Stimulated activated CD4-positive, alpha-beta T cell treated with anti-CD3 and anti-CD28 coated beads, TNF-alpha, amount 100 ng/mL, for 1 hour (primary cell): ENCODE measurements around the gene RARA.
A peak's percentile ranks its signal among the peaks of the same experiment; 100 is the strongest.
"Not testable (repeated sequence)": the region's sequence is repeated elsewhere in the genome, so short reads cannot be mapped to it uniquely, and the experiment has no call there.

Experiments
- DNase-seq, 3 donors: peaks; one replicate each; pipeline ENCODE4 v3.0.0-alpha.2; 2020; ENCODE audit warnings: low read depth in 3 of 3, low spot score in 1 of 3

The RARA gene

DNA sequence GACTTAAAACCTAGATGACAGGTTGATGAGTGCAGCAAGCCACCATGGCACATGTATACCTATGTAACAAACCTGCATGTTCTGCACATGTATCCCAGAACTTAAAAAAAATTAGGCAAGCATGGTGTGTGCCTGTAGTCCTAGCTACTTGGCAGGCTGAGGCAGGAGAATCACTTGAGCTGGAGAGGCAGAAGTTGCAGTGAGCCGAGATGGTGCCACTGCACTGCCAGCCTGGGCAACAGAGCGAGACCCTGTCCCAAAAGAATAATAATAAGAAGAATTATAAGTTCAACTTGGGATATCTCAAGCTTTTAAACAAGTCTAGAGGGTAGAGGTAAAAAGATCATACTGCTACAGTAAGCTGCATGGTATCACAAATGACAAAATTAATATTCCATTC is 11.5 kb upstream of the RARA start:
- DNase-seq, result no peak

DNA sequence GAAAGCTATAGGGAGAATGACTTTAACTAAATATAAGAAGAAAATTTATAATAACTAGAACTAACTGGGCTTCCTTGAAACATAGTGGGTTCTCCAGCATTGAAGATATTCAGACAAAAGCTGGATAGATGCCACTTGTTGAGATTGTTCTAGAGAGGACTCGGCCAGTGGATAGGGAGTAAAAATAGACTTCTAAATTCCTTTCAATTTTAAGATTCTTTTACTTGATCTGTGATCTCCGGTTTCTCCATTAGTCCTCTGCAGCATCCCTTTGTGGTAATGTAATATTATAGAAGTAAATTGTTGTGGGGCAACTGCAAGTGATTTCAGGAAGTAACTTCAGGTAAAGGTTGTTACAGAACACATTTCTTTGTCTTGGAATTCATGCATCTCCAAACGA is 10.3 kb upstream of the RARA start:
- no peak for DNase-seq

DNA sequence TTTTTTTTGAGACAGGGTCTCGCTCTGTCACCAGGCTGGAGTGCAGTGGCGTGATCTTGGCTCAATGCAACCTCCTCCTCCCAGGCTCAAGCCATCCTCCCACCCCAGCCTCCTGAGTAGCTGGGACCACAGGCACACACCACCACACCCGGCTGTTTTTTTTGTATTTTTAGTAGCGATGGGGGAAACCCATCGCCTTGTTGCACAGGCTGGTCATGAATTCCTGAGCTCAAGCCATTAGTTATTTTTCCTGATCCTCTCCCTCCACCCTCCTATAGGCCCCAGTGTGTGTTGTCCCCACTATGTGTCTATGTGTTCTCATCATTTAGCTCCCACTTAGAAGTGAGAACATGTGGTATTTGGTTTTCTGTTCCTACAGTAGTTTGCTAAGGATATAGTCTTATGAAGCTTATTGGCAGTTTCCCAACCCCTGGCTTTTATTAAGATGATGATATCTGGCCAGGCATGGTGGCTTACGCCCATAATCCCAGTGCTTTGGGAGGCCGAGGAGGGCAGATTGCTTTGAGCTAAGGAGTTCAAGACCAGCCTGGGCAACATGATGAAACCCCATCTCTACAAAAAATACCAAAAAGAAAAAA is 9.7 kb upstream of the RARA start:
- DNase-seq, result not testable (repeated sequence)

DNA sequence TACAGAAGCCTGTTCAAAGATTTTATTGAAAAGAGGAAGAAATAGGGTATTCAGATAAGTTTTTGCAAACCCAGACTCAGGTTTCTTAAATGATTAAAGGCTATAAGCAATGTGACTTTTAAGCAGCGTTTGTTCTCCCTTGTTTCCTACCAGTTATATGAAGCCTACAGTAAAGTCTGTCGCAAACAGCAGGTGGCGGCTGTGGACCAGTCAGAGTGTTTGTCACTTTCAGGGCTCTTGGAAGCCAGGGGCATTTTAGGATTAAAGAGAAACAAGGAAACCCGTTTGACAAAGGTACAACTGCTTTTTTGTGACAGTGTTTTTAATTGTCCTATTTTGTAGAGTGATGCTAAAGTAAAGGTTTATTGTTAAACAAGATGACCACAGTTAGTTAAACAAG is 7.7 kb upstream of the RARA start:
- DNase-seq, result no peak

DNA sequence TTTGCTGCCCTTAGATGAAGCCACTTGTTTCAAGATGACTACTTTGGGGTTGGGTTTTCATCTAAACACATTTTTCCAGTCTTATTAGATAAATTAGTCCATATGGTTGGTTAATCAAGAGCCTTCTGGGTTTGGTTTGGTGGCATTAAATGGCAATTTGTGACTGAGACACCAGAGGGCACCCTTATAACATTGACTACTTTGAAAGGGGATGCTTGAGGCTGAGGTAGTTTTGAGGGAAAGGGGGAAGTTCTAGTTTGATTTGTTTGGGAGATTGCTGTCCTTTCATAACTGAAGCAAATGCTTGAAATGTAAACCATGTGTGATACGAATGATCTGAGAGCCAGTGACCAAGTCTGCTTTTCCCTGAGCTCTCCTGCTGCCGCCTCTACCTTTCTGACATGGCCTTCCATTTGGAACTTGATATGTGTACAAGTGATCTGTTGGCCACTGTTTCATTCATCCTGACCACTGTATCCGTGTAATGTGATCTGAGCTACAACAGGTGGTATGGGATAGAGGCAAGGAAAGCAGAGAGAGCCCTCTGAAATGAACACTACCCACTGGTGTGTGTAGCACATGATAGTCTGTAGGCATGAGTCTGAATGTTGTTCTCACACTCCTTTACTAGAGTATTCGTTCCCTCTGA is 5.8 kb upstream of the RARA start:
- no peak for DNase-seq

DNA sequence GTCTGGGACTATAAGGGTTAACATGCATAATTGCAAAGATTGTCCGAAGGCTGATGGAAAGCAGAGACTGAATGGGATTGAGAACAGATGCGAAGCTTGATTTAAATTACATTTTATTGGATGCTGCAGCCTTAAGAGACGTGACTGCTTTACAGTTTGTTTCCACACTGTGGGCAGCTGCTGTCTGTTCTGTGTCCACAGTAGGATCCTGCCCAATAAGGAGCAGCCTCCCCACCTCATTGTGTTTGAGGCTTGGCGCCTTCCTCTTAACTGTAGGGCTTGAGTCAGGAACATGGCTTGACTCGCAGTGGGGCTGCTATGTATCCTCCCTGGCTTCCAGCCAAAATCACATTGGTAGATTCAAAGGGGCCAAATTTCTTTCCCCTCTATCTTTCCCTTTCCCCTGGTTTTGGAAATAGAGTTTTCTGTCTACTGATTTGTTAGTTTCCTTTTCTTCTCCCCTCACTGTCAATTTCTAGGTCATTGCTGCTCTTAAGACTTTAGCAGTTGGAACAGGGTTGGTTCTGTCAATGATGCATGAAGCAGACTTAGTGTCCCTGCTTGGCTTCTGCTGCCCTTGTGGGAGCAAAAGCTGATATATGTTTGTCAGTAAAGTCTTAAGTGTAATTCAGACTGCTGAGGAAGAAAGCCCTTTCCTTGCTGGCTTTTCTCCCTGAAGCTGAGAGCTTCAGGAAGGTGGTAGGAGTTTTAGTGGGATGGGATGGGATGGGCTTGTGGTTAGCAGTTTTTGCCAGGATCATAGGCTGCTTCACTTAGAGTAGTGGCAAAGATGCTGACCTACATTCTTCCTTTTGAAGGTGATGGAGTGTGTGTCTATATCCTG is 5.0 kb upstream of the RARA start:
- DNase-seq, result no peak

DNA sequence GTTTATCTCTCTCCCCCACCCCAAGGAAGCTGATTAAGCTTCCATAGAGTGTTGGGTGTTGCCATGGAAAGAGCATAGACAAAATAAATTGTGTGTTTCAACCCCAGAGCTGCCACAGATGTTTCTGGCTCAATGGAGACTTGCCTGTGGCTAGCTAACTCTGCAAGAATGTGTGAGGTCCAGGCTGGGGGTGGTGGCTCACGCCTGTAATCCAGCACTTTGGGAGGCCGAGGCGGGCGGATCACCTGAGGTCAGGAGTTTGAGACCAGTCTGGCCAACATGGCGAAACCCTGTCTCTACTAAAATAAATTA is 4.5 kb upstream of the RARA start:
- not testable (repeated sequence) for DNase-seq

DNA sequence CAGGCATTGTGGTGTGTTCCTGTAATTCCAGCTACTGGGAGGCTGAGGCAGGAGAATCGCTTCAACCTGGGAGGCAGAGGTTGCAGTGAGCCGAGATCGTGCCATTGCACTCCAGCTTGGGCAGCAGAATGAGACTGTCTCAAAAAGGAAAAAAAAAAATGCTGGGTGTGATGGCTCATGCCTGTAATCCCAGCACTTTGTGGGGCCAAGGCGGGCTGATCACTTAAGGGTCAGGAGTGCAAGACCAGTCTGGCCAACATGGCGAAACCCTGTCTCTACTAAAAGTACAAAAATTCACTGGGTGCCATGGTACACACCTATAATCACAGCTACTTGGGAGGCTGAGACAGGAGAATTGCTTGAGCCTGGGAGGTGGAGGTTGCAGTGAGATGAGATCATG is 4.1 kb upstream of the RARA start:
- not testable (repeated sequence) for DNase-seq

DNA sequence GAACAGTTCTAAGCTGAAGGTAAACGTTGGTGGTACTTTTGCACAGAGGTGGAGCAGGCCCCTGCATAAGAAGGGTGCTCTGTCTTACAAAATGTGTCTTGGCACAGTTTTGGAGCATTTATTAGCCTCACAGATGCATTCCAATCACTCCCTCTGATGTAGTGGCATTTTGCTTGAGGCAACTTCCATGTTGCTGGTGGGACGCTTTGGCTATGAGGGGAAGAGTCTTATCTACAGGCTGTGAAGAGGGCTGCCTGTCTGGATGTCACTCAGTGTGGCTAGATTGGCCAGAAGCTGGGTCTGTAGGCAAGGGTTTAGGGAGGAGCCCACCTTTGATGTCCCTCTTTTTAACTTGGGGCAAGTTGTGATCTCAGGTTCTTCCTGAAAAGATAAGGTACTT is 2.6 kb upstream of the RARA start:
- no peak for DNase-seq

DNA sequence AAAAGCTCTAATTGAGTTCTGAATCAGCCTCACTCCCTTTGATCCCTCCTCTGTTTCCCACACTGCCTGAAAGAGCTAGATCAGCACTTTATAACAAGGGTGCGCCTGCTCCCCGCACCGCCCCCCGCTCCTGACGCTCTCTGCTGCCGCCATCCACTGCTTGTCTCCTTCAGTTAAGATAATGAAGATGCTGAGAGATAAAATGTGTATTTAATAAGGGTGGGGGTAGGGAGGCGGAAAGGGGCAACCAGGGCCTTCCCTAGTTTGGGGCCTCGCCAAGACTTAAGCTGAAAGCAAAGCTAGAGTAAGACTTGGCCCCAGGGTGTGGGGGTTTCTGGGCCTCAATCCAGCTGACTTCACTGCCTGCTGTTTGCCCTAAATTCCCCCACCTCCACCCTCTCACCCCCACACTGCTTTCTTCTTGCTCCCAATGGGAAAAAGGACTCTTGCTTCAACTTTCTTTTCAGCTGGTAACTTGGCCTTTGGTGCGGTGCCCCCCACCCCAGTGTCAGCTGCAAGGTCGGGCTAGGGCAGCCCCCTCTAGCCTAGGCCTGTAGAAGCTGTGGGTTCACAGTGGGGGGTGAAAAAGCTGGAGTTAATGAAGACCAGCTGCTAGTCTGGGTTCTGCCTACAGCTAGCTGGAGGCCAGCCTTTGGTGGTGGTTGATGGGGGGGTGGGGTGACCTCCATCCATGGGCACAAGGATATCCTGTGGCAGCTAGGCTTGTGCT is 1.8 kb upstream of the RARA start:
- no peak for DNase-seq

DNA sequence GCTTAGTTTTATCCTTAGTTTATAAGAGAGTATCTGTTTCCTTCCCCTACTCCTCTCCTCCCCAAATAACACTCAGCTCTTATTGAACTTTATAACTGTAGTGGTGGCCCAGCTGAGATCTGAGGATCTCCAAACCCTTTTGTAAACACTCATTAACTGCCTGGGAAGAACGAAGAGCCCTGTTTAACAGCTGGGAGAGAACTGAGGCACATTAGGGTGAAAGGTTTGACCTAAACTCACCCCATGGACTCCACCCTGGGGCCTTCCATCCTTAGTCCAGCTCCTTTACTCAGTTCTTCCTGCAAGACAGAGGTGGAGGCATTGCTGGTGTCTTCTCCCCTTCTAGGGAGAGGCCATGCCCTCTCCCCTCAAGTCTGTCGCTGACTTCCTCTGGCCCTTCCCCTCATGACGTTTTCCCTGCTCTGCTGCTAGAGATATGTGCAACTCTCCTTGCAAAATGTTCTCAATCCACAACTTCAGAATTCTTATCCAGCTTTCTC is 1.2 kb upstream of the RARA start:
- DNase-seq, result no peak

DNA sequence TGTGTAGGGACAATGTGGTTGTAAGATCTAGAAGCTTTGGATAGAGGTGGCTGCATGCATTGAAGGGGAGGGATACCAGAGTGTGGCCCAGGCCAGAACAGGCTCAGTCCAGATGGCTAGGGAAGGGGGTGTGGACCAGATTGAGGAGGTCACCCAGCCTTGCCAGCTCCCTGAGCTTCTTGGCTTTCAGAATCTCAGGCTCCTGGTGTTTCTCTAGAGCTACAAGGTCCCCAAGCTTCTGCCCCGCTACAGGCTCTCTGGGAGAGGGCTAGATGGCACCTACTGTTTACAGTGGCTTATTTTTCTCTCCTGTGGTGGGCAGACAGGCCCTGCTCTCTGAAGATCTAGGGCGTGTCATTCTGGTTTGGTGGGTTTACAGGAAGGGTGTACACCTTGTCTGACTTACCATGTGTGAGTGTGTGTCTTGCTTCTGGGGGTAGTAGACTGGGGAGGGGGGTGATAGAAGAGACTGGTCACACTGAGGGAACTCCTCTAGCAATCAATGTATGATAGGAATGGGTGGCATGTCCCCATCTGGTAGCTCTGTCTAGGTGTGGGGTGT is 1.1 kb downstream of the RARA start:
- no peak for DNase-seq

DNA sequence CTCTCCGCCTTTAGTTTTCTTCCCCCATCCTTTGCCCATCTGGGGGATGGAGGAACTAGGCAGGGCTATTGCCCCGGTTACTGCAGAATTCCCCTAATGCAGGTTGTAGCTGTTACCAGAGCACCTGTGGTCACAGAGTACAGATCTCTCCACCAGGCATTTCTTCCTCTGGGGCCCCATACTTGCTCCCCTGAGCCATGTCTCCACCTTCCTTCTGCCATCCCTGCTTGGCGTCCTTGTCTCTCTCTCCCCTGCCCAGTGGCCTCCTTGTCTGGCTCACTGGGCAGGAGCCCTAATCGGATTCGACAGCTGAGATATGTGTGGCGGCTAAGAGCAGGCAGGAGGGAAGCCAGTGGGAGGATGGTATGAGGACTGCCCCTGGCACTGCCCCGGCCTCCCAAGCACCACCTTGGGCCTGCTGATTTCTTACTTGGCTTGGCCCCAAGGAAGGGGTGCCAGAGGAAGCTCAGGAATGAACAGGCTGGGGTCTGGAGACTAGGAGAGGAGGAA is 2.0 kb downstream of the RARA start:
- DNase-seq, result no peak

DNA sequence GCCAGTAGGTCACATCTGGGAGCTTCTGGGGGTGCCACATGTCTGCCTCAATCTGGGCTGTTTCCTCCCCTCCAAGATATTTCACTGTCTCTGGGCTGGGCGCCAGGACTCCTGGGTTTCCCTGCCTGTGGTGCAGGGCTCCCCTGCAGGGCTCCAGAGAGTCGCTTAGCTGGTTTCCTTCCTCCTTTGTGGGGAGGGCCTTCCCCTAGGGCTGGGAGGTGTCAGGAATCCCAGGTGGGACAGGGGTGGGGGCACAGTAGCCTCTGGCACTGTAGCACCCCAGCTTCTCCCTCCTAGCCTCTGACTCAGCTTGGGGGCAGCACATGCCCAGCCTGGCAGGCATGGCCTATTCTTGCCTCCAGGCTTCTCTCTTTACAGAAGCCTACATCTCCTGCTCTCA is 2.6 kb downstream of the RARA start:
- DNase-seq, result no peak

DNA sequence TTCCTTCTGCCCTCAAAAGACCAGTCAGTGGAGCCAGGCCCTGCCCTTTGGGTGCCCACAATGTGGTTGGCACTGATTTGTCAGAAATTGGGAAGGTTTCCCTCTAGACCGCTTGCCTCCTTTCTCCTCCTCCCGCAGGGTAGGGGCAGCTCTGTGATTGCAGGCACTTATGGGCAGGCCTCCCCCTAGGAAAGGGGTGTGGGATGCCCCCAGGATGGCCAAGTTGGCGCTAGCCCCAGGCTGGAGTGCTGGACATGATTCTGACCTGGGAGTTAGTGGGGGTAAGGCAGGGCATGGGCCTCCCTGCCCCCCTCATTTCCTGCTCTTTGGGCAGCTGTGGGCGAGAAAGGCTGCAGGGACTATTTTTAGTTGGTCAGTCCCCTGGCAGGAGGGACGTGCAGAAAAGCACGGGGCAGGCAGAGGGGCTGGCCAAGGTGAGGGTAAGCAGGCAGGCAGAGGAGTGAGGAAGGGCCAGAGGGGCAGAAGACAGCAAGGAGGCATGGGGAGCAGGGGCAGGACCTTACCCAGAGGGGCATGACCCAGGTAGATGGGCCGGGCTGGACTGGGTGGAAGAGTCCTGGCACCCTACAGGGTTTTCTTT is 3.3 kb downstream of the RARA start:
- DNase-seq, result no peak

DNA sequence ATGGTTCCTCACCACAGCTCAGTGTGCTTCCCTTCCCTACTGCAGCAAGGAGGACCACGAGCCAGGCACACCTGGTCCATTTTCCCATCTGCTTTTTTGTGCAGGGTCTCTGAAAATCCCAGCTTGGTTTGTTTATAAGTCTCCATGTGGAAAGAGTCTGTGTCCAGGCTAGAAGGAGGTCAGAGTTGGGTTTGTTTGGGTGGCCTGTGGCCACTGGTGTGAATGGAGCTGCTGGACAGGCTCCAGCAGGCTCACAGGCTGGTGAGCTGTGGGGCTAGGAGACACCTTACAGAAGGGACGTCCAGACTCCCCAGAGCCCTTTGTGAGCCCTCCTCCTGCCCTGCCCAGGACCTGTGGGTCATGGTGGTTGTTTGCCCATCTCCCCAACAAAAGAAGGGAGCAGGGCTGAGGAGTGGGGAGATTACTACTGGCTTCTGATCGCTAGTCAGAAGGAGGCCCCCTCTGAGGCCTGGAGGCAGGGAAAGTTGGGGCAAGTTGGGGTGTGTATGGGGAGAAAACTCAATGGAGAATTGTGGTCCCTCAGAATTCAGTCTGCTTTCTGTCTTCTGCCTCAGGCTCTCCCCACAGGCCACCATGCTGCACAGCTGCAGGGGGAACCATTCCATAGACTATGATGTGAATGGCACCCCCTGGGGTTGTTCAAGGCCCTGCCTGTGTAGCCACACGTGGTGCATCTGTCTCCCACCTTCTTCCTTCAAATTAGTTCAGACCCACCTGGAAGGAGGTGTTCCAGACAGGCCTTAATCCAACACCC is 4.1 kb downstream of the RARA start:
- DNase-seq, result no peak

DNA sequence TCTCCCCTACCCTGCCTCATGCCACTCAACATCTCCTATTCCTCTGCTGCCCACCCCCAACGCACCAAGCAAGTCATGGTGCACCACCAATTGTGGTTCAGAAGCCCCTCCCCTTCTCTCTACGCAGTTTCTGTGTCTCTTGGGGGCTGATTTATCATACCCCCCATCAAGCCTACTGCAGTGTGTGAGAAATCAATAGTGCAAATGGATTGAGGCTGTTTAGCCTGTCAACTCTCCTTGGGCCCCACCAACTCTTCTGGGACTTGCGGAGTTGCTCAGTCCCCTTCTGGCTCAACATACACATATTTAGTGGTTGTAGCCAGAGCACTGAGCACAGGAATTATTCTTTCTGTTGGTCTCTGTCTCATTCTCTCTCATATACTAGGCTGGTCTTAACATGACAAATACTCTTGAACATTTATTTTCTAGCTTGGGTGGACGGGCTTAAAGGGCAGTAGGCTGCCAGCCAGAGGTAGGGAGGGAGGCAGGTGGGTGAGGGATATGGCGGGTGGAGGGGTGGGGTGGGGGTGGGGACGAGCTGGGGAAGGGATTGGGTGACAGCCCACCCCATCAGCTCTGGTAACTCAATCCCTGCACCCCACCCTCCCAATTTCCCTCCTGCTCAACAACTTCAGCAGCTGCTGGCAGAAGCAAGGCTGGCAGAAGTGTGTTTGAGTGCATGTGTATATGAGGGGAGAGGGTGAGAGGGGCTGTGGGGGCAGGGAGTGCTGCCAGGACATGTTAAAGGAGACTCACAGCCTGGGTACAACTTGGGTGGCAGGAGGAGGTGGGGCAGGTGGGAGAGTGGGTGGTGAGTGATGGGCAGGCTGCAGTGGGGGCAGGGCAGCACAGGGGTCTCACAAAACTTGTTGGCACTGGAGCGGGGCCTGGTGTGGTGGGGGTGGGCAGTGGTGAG is 4.9 kb downstream of the RARA start:
- no peak for DNase-seq

DNA sequence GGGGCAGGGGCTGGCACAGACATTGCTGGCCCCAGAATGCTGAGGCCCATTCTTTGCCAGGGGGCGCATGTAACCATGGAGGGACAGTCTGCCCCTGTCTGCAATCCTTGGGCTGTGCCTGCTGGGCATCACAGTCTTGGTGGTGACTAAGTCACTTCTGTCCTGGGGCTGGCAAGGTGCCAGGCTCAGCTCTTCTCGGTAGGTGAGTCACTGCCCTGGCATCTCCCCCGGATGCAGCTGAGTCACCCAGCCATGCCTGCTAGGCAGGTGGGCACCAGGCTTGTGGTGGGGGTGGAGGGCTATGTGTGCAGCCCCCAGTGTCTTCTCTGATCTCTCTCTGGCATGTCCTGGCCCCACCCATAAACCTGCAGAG is 5.6 kb downstream of the RARA start:
- DNase-seq, result peak; percentile 71 to 86 (median 81)

DNA sequence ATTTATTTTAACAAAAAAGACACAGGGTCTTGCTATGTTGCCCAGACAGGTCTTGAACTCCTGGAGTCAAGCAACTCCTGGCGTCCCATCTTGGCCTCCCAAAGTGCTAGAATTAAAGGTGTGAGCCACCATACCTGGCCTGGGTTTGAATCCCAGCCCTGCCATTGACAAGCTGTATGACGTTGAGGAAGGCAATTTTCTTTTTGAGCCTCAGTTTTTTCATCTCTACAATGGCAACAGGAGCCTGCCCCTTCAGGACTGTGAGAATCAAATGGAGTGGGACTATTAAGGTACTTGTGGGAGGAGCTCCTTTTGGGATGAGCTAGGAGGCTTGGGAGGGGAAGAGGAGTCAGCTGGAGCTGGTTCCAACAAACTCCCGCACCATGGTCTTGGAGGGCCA is 6.2 kb downstream of the RARA start:
- no peak for DNase-seq
